HS-27A (cell line): ENCODE results near the gene TMEM161B.
"Not testable (repeated sequence)": the region's sequence is repeated elsewhere in the genome, so short reads cannot be mapped to it uniquely, and the experiment has no call there.

Source experiments
- DNase-seq: peaks from one replicate; pipeline ENCODE4 v3.0.0-alpha.2; 2012; ENCODE audit warnings: low read depth, missing footprints

TMEM161B gene

GRCh38 chr5:88248743-88249540 lies 19.7 kb downstream of the TMEM161B start:
- no peak for DNase-seq

- DNase-seq, result no peak
These were observed 20.6 kb downstream of the TMEM161B start for GRCh38 chr5:88248094-88248493.

GRCh38 chr5:88245893-88246244 lies 22.8 kb downstream of the TMEM161B start:
- no peak for DNase-seq

- no peak for DNase-seq
These were observed 23.3 kb downstream of the TMEM161B start for GRCh38 chr5:88245241-88245892.

- DNase-seq, result no peak
These were observed 24.0 kb downstream of the TMEM161B start for GRCh38 chr5:88244686-88245085.

- not testable (repeated sequence) for DNase-seq
These were observed 25.2 kb downstream of the TMEM161B start for GRCh38 chr5:88243493-88243892.

- DNase-seq, result no peak
These were observed 29.9 kb downstream of the TMEM161B start for GRCh38 chr5:88238732-88239131.

GRCh38 chr5:88236866-88237642 lies 31.6 kb downstream of the TMEM161B start:
- DNase-seq, result no peak

- DNase-seq, result no peak
These were observed 32.8 kb downstream of the TMEM161B start for GRCh38 chr5:88235828-88236227.

GRCh38 chr5:88235346-88235745 lies 33.3 kb downstream of the TMEM161B start:
- no peak for DNase-seq

- DNase-seq, result no peak
These were observed 38.0 kb downstream of the TMEM161B start for GRCh38 chr5:88230546-88231066.

- no peak for DNase-seq
These were observed 41.7 kb downstream of the TMEM161B start for GRCh38 chr5:88226881-88227450.

- DNase-seq, result no peak
These were observed 54.0 kb downstream of the TMEM161B start for GRCh38 chr5:88214655-88215054.

- DNase-seq, result no peak
These were observed 61.1 kb downstream of the TMEM161B start for GRCh38 chr5:88207575-88207974.

GRCh38 chr5:88203981-88204750 lies 64.5 kb downstream of the TMEM161B start:
- no peak for DNase-seq

- DNase-seq, result no peak
These were observed 73.0 kb downstream of the TMEM161B start for GRCh38 chr5:88195636-88196035.

GRCh38 chr5:88193896-88194295 lies 74.7 kb downstream of the TMEM161B start:
- DNase-seq, result no peak

GRCh38 chr5:88190106-88190834 lies 78.4 kb downstream of the TMEM161B start:
- DNase-seq, result no peak

- not testable (repeated sequence) for DNase-seq
These were observed 79.2 kb downstream of the TMEM161B start for GRCh38 chr5:88189484-88189883.

GRCh38 chr5:88188458-88189132 lies 80.0 kb downstream of the TMEM161B start:
- no peak for DNase-seq
